ENCODE measurements around the gene DCK. TPM values are rescaled to one million over a fixed set of nuclear protein-coding genes. Genes with fewer than 3 reads are reported as not detected.

Gene DCK
- total and polyA plus RNA-seq, 2 experiments from 2014 or later = 16.9 to 25.1 TPM

GRCh38 chr4:71052034-71052433 lies 58.6 kb downstream of the DCK start:
- H3K79me2 ChIP-seq (replicated peaks; ENCODE audit: insufficient read depth) = no peaks in the 10 kb centered on the region
- H4K20me1 ChIP-seq (replicated peaks; ENCODE audit: insufficient read depth) = no peaks in the 10 kb centered on the region
- no peak overlapping the region for H3K4me2 ChIP-seq
- H3K9me2 ChIP-seq (ENCODE audit: insufficient read depth) = no peaks in the 10 kb centered on the region
- DNase-seq (ENCODE audit: low spot score) (no peak), ATAC-seq (no peak)
- no peak overlapping the region for H3K27ac Mint-ChIP-seq
- no peak for TF ChIP-seq POLR2AphosphoS5 (IDR thresholded peaks at IDR 0.05; ENCODE audit: low read depth)
- TF ChIP-seq STAT1 (IDR thresholded peaks at IDR 0.05; ENCODE audit: unreplicated experiment) = no peak
- TF ChIP-seq, protein P1, sequence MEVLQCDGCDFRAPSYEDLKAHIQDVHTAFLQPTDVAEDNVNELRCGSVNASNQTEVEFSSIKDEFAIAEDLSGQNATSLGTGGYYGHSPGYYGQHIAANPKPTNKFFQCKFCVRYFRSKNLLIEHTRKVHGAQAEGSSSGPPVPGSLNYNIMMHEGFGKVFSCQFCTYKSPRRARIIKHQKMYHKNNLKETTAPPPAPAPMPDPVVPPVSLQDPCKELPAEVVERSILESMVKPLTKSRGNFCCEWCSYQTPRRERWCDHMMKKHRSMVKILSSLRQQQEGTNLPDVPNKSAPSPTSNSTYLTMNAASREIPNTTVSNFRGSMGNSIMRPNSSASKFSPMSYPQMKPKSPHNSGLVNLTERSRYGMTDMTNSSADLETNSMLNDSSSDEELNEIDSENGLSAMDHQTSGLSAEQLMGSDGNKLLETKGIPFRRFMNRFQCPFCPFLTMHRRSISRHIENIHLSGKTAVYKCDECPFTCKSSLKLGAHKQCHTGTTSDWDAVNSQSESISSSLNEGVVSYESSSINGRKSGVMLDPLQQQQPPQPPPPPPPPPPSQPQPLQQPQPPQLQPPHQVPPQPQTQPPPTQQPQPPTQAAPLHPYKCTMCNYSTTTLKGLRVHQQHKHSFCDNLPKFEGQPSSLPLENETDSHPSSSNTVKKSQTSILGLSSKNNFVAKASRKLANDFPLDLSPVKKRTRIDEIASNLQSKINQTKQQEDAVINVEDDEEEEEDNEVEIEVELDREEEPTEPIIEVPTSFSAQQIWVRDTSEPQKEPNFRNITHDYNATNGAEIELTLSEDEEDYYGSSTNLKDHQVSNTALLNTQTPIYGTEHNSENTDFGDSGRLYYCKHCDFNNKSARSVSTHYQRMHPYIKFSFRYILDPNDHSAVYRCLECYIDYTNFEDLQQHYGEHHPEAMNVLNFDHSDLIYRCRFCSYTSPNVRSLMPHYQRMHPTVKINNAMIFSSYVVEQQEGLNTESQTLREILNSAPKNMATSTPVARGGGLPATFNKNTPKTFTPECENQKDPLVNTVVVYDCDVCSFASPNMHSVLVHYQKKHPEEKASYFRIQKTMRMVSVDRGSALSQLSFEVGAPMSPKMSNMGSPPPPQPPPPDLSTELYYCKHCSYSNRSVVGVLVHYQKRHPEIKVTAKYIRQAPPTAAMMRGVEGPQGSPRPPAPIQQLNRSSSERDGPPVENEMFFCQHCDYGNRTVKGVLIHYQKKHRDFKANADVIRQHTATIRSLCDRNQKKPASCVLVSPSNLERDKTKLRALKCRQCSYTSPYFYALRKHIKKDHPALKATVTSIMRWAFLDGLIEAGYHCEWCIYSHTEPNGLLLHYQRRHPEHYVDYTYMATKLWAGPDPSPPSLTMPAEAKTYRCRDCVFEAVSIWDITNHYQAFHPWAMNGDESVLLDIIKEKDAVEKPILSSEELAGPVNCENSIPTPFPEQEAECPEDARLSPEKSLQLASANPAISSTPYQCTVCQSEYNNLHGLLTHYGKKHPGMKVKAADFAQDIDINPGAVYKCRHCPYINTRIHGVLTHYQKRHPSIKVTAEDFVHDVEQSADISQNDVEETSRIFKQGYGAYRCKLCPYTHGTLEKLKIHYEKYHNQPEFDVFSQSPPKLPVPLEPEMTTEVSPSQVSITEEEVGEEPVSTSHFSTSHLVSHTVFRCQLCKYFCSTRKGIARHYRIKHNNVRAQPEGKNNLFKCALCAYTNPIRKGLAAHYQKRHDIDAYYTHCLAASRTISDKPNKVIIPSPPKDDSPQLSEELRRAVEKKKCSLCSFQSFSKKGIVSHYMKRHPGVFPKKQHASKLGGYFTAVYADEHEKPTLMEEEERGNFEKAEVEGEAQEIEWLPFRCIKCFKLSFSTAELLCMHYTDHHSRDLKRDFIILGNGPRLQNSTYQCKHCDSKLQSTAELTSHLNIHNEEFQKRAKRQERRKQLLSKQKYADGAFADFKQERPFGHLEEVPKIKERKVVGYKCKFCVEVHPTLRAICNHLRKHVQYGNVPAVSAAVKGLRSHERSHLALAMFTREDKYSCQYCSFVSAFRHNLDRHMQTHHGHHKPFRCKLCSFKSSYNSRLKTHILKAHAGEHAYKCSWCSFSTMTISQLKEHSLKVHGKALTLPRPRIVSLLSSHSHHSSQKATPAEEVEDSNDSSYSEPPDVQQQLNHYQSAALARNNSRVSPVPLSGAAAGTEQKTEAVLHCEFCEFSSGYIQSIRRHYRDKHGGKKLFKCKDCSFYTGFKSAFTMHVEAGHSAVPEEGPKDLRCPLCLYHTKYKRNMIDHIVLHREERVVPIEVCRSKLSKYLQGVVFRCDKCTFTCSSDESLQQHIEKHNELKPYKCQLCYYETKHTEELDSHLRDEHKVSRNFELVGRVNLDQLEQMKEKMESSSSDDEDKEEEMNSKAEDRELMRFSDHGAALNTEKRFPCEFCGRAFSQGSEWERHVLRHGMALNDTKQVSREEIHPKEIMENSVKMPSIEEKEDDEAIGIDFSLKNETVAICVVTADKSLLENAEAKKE (CRISPR knock-in tag; IDR thresholded peaks at IDR 0.05) = no peak
- TF ChIP-seq ZNF331 (CRISPR knock-in tag; IDR thresholded peaks at IDR 0.05; ENCODE audit: low read depth) = no peak
- no peak for TF ChIP-seq EZH2phosphoT487 (IDR thresholded peaks at IDR 0.05; ENCODE audit: unreplicated experiment)
- TF ChIP-seq REST (IDR thresholded peaks at IDR 0.05; ENCODE audit: unreplicated experiment) = no peak
- TF ChIP-seq, protein P2, sequence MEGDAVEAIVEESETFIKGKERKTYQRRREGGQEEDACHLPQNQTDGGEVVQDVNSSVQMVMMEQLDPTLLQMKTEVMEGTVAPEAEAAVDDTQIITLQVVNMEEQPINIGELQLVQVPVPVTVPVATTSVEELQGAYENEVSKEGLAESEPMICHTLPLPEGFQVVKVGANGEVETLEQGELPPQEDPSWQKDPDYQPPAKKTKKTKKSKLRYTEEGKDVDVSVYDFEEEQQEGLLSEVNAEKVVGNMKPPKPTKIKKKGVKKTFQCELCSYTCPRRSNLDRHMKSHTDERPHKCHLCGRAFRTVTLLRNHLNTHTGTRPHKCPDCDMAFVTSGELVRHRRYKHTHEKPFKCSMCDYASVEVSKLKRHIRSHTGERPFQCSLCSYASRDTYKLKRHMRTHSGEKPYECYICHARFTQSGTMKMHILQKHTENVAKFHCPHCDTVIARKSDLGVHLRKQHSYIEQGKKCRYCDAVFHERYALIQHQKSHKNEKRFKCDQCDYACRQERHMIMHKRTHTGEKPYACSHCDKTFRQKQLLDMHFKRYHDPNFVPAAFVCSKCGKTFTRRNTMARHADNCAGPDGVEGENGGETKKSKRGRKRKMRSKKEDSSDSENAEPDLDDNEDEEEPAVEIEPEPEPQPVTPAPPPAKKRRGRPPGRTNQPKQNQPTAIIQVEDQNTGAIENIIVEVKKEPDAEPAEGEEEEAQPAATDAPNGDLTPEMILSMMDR (conservative IDR thresholded peaks at IDR 0.05; ENCODE audit: low read depth in 2 of 2) = no peak
- no peak for TF ChIP-seq CREB1 (CRISPR knock-in tag; IDR thresholded peaks at IDR 0.05; ENCODE audit: low read depth)
- TF ChIP-seq EZH2 (IDR thresholded peaks at IDR 0.05; ENCODE audit: low read depth, unreplicated experiment) = no peak
- TF ChIP-seq, protein P3, sequence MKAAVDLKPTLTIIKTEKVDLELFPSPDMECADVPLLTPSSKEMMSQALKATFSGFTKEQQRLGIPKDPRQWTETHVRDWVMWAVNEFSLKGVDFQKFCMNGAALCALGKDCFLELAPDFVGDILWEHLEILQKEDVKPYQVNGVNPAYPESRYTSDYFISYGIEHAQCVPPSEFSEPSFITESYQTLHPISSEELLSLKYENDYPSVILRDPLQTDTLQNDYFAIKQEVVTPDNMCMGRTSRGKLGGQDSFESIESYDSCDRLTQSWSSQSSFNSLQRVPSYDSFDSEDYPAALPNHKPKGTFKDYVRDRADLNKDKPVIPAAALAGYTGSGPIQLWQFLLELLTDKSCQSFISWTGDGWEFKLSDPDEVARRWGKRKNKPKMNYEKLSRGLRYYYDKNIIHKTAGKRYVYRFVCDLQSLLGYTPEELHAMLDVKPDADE (IDR thresholded peaks at IDR 0.05) = no peak
- no peak for TF ChIP-seq NANOG (IDR thresholded peaks at IDR 0.05; ENCODE audit: borderline replicate concordance)
- TF ChIP-seq ZNF114 (CRISPR knock-in tag; IDR thresholded peaks at IDR 0.05) = no peak
- TF ChIP-seq JUNB (IDR thresholded peaks at IDR 0.05; ENCODE audit: unreplicated experiment) = no peak
- H3K4me1 ChIP-seq (ENCODE audit: insufficient read depth) = no peaks in the 10 kb centered on the region
- H3K4me3 Mint-ChIP-seq = no peak overlapping the region
- no peak overlapping the region for H3K4me3 ChIP-seq
- no peaks in the 10 kb centered on the region for H3F3A ChIP-seq (replicated peaks; ENCODE audit: low read depth)
- H3K27me3 Mint-ChIP-seq (ENCODE audit: insufficient read depth, low read depth, poor library complexity) = peaks cover 2% of the 10 kb centered on the region
- no peaks in the 10 kb centered on the region; the same call in 2 of the 3 replicates for H3K4me1 Mint-ChIP-seq
- peaks cover 8% of the 10 kb centered on the region; the same call in 2 of the 3 replicates for H3K9me3 Mint-ChIP-seq
- no peak overlapping the region for H2AFZ ChIP-seq
- no peak overlapping the region for H3K27ac ChIP-seq (ENCODE audit: low read depth)
- H3K36me3 Mint-ChIP-seq (ENCODE audit: low read depth) = no peaks in the 10 kb centered on the region; the same call in 2 of the 3 replicates
- H3K27me3 ChIP-seq (ENCODE audit: insufficient read depth) = no peaks in the 10 kb centered on the region
- H3K36me3 ChIP-seq (ENCODE audit: insufficient read depth) = no peaks in the 10 kb centered on the region
